Tibial nerve (tissue), 4 donors: ENCODE results near the gene MME.

Experiments
- CTCF ChIP-seq, 5 experiments: fragments of 200-600 bp in 3 of 5; fragments of 450-650 bp in 2 of 5; sonication (generic) in 3 of 5; IDR thresholded peaks; one replicate each; pipeline ENCODE4 v1.5.1; 2016 to 2019; ENCODE audit warnings: antibody characterized with exemption in 5 of 5, mild to moderate bottlenecking in 3 of 5, moderate library complexity in 2 of 5
- EP300 ChIP-seq, 2 donors: sonication (generic); formaldehyde crosslinking; IDR thresholded peaks; one replicate each; pipeline ENCODE4 v1.6.1; 2017; ENCODE audit warnings: antibody characterized with exemption in 2 of 2, mild to moderate bottlenecking in 1 of 2
- POLR2A ChIP-seq, 2 donors: fragments of 450-650 bp; IDR thresholded peaks; one replicate each; pipeline ENCODE4 v1.6.1; 2017; ENCODE audit warnings: antibody characterized with exemption in 2 of 2, mild to moderate bottlenecking in 2 of 2, moderate library complexity in 2 of 2

- TF ChIP-seq POLR2A (IDR thresholded peaks at IDR 0.05), result no peak
- no peak for TF ChIP-seq CTCF (IDR thresholded peaks at IDR 0.05)
- TF ChIP-seq EP300 (IDR thresholded peaks at IDR 0.05), result no peak
Measured at GRCh38 chr3:155138677-155139076, 58.6 kb downstream of the MME start.
